ENCODE results near the gene DPP9. TPM values are rescaled to one million over a fixed set of nuclear protein-coding genes. Genes with fewer than 3 reads are reported as not detected.
A peak's percentile ranks its signal among the peaks of the same experiment; 100 is the strongest.

The DPP9 gene
- total and polyA plus RNA-seq, 2 of the 13 experiments (the other 11 are each of a cell fraction or from before 2014, with no cell fraction given) = 8.4 to 25.8 TPM

- TF ChIP-seq, protein P1, sequence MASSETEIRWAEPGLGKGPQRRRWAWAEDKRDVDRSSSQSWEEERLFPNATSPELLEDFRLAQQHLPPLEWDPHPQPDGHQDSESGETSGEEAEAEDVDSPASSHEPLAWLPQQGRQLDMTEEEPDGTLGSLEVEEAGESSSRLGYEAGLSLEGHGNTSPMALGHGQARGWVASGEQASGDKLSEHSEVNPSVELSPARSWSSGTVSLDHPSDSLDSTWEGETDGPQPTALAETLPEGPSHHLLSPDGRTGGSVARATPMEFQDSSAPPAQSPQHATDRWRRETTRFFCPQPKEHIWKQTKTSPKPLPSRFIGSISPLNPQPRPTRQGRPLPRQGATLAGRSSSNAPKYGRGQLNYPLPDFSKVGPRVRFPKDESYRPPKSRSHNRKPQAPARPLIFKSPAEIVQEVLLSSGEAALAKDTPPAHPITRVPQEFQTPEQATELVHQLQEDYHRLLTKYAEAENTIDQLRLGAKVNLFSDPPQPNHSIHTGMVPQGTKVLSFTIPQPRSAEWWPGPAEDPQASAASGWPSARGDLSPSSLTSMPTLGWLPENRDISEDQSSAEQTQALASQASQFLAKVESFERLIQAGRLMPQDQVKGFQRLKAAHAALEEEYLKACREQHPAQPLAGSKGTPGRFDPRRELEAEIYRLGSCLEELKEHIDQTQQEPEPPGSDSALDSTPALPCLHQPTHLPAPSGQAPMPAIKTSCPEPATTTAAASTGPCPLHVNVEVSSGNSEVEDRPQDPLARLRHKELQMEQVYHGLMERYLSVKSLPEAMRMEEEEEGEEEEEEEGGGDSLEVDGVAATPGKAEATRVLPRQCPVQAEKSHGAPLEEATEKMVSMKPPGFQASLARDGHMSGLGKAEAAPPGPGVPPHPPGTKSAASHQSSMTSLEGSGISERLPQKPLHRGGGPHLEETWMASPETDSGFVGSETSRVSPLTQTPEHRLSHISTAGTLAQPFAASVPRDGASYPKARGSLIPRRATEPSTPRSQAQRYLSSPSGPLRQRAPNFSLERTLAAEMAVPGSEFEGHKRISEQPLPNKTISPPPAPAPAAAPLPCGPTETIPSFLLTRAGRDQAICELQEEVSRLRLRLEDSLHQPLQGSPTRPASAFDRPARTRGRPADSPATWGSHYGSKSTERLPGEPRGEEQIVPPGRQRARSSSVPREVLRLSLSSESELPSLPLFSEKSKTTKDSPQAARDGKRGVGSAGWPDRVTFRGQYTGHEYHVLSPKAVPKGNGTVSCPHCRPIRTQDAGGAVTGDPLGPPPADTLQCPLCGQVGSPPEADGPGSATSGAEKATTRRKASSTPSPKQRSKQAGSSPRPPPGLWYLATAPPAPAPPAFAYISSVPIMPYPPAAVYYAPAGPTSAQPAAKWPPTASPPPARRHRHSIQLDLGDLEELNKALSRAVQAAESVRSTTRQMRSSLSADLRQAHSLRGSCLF (CRISPR knock-in tag; IDR thresholded peaks at IDR 0.05; ENCODE audit: borderline replicate concordance) = no peak
- TF ChIP-seq GMEB1 (CRISPR knock-in tag; IDR thresholded peaks at IDR 0.05; ENCODE audit: borderline replicate concordance) = peak; percentile 91
- TF ChIP-seq, protein P2, sequence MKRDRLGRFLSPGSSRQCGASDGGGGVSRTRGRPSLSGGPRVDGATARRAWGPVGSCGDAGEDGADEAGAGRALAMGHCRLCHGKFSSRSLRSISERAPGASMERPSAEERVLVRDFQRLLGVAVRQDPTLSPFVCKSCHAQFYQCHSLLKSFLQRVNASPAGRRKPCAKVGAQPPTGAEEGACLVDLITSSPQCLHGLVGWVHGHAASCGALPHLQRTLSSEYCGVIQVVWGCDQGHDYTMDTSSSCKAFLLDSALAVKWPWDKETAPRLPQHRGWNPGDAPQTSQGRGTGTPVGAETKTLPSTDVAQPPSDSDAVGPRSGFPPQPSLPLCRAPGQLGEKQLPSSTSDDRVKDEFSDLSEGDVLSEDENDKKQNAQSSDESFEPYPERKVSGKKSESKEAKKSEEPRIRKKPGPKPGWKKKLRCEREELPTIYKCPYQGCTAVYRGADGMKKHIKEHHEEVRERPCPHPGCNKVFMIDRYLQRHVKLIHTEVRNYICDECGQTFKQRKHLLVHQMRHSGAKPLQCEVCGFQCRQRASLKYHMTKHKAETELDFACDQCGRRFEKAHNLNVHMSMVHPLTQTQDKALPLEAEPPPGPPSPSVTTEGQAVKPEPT (CRISPR knock-in tag; IDR thresholded peaks at IDR 0.05; ENCODE audit: low read depth) = peak; percentile 82
- TF ChIP-seq ZNF839 (CRISPR knock-in tag; IDR thresholded peaks at IDR 0.05; ENCODE audit: borderline replicate concordance) = 0 out of 2 replicates have a peak, but pooled peaks have one; percentile 11
- peak; percentile 9; the same call in 1 of the 2 replicates for TF ChIP-seq MEIS2 (CRISPR knock-in tag; IDR thresholded peaks at IDR 0.05)
- TF ChIP-seq CREM (IDR thresholded peaks at IDR 0.05) = peak; percentile 82
- TF ChIP-seq CREM (CRISPR knock-in tag; IDR thresholded peaks at IDR 0.05) = no peak
- peak; percentile 58 for TF ChIP-seq AGO2 (optimal IDR thresholded peaks at IDR 0.05; ENCODE audit: low read depth, low read length)
- TF ChIP-seq IRF2 (CRISPR knock-in tag; IDR thresholded peaks at IDR 0.05) = peak; percentile 87
- peak; percentile 68 for TF ChIP-seq ISL2 (CRISPR knock-in tag; IDR thresholded peaks at IDR 0.05)
- no peak for TF ChIP-seq MED8 (CRISPR knock-in tag; IDR thresholded peaks at IDR 0.05; ENCODE audit: insufficient replicate concordance)
- TF ChIP-seq, protein P3, sequence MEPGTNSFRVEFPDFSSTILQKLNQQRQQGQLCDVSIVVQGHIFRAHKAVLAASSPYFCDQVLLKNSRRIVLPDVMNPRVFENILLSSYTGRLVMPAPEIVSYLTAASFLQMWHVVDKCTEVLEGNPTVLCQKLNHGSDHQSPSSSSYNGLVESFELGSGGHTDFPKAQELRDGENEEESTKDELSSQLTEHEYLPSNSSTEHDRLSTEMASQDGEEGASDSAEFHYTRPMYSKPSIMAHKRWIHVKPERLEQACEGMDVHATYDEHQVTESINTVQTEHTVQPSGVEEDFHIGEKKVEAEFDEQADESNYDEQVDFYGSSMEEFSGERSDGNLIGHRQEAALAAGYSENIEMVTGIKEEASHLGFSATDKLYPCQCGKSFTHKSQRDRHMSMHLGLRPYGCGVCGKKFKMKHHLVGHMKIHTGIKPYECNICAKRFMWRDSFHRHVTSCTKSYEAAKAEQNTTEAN (CRISPR knock-in tag; conservative IDR thresholded peaks at IDR 0.05) = no peak
- peak; percentile 44; the same call in 1 of the 2 replicates for TF ChIP-seq MEIS1 (CRISPR knock-in tag; IDR thresholded peaks at IDR 0.05; ENCODE audit: borderline replicate concordance)
- peak; percentile 50; the same call in 1 of the 2 replicates for TF ChIP-seq SIX4 (CRISPR knock-in tag; IDR thresholded peaks at IDR 0.05)
- no peak for TF ChIP-seq MAFF (IDR thresholded peaks at IDR 0.05; ENCODE audit: low read depth, low read length)
- TF ChIP-seq ZNF597 (CRISPR knock-in tag; IDR thresholded peaks at IDR 0.05) = no peak
- peak; percentile 75; the same call in 1 of the 2 replicates for TF ChIP-seq ZNF788 (CRISPR knock-in tag; IDR thresholded peaks at IDR 0.05; ENCODE audit: borderline replicate concordance)
Measured at GRCh38 chr19:4723595-4724514, at the start of gene DPP9 (continued).
